Inflammatory macrophage (primary cell): ENCODE results near the gene PDE9A.

Source experiments
- DNase-seq, 2 donors: peaks; one replicate each; pipeline ENCODE4 v3.0.0-alpha.2; 2020 to 2022

Gene PDE9A

DNA sequence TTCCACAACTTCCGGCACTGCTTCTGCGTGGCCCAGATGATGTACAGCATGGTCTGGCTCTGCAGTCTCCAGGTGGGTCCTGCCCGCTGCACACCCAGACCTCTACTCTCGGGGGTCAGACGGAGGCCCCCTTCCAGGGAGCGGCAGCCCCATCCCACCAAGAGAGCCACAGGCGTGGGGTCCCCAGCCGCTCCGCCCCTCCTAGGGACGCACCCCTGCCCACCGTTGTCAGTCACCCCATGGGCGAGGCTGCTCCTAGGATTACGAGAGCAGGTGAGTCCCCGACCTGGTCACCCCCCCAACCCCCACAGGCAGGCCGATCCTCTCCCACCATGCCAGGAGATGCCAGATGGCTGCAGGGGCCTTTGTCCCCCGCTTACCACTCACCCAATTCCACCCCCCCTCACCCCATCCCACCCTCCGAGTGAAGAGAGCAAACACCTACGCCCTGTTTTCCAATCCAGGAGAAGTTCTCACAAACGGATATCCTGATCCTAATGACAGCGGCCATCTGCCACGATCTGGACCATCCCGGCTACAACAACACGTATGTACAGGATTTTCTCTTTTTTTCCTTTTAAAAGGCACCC lies 107.0 kb downstream of the PDE9A start:
- no peak for DNase-seq

DNA sequence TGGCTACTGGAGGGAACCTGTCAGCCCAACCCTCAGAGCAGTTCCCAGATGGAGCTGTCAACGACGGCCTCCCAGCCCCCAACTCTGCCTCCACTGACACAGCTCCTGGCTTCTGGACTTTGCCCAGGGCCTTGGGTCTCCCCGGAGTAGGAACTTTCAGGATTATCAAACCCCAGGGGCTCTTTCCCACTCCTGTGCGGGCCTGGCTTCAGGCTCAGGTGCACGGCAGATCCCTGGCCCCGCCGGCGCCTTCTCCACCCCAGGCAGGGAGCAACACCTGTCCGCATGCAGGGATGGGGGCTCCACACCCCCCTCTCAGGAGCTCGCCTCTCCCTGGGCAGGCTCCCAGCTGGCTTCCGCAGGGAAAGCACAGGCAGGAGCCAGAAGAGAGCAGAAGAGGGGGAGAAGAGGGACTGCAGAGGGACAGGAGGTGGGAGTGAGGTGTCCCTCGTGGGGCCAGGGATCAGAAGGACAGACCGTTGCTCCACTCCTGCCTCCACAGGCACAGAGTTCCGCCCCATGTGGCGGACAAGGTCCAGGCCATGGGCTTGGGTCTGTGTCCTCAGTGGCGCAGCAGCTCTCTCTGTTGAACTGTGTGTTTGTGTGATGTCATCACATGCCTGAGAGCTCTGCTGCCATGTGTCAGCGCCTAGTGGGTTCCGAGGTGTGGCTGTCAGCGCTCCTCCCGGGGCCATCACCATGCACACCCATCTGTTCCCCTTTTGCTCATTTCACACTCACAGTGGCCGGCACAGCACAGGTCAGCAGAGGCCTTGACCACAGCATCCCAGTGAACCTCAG lies 107.7 kb downstream of the PDE9A start:
- no peak for DNase-seq

DNA sequence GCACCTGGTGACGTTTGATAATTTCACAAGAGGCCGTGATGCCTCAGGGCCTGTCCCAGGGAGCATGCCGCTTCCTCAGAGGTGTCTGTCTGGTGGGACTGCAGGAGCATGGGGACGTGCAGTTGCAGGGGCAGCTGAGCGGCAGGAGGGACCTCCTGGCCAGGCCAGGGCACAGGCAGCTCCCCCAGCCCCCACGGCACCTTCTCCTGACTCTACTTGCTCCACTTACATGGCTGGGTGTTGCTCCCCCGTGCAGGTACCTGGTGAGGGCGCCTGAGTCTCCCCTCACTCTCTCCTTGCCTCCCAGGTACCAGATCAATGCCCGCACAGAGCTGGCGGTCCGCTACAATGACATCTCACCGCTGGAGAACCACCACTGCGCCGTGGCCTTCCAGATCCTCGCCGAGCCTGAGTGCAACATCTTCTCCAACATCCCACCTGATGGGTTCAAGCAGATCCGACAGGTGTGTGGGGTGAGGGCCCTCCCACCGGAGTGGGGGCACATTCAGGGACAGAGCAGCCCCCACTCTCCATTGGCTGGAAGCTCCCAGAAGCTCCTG lies 108.4 kb downstream of the PDE9A start:
- DNase-seq: no peak

DNA sequence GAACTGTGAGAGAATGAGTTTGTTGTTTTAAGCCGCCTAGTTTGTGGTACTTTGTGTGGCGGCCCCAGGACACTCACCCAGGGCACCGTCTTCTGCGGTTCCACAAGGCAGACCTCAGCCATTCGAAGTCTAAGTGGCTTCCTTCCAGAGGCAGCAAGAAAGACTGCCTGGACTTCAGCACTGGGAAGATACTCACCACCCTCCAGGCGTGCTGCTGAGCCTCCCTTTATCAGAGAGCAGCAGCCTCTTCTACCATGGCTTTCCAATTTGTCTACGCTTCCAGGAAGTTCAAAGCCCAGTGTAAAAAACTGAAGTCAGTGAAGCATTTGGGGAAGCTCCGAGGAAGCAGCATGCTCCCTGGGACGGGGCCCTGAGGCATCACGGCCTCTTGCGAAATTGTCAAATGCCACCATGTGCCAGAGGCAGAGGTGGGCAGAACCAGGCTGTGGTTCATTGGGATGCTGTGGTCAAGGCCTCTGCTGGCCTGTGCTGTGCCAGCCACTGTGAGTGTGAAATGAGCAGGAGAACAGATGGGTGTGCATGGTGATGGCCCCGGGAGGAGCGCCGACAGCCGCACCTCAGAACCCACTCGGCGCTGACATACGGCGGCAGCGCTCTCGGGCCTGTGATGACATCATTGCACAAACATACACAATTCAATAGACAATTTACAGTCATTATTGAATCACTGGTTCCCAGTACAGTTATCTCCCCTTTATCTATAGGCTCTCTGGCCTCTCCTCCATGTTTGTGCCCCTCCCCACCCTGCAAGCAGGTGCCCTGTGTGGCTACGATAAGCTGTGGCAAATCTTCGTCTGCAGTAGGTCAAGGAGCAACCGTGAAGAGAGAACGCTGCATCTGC lies 110.4 kb downstream of the PDE9A start:
- DNase-seq: peak; percentile 87 to 91

DNA sequence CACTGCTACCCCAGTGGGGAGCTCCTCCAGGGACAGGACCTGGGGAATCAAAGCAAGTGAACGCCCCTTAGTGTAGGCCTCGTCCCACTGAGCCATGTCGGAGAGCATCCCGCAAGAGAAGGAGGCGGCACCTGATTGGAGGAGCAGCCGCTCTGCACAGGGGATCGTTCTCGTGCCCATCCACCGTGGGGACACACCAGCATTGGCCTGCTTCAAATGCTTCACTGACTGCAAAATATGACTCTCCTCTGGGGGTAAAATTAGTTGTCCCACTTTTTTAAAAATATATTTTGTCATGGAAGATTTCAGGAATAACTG lies 111.0 kb downstream of the PDE9A start:
- DNase-seq: no peak

DNA sequence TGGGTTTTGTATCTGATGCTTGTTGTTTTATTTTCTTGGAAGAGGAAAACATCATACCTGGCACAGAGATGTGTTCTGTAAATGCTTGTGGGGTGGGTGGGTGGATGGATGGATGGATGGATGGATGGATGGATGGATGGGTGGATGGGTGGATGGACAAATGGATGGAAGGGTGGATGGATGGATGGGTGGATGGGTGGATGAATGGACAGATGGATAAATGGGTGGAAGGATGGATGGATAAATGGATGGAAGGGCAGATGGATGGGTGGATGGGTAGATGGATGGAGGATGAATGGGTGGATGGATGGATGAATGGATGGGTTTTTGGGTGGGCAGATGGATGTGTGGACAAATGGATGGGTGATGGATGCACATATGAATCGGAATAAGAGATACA lies 111.5 kb downstream of the PDE9A start:
- DNase-seq: no peak

DNA sequence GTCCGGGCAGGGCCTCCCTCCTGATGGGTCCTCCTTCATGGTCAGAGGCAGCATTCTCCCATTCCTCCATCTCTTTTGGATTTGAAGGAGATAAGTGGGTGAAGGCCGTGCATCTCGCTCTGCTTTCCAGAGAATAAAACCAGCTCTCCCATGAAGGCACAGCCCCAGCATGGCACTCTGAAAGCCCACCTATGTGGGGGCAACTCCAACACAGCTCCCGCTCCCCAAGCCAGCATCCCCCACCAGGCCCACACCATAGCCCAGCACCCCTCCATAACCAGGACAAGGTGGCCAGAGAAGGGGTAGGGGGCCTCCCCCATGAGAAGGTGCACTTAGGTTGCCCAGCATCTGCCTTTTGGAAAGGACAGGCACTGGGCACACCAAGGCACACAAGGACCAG lies 112.2 kb downstream of the PDE9A start:
- DNase-seq: no peak

DNA sequence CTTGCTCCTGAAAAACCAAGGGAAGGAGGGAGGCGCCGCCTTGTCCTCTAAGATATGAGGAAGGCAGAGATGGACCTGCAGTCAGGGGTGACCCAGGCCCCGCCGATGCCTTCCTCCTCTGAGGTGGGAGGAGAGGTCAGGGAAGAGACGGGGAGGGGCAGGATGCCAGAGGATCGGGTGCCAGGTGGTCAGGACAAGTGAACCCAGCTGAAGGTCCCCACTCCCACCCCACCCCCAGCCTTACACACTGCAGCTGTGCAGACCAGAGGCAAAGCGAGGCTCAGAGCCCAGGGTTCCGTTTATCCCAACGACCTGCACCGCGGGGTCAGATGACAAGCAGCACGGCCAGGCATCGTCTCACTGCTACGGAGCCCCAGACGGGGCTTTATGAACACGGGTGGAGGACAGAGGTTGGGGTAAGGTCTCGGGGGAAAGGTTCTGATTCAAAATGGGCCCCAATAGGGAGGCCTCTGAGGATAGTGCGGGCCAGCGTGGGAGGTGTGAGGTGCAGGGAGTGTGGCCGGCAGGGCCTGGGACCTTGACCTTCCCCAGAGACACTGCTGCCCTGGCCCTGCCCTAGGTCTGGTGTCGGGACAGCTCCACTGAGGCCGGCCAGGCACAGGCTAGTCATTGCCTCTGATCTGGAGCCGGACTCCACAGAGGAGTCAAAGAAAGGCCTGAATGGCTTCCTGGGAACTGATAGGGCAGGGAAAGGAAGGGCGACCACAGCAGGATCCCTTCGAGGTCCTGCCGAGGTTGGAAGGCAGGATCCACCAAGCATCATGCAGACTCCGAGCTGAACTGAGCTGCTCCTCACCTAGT lies 113.5 kb downstream of the PDE9A start:
- no peak for DNase-seq

DNA sequence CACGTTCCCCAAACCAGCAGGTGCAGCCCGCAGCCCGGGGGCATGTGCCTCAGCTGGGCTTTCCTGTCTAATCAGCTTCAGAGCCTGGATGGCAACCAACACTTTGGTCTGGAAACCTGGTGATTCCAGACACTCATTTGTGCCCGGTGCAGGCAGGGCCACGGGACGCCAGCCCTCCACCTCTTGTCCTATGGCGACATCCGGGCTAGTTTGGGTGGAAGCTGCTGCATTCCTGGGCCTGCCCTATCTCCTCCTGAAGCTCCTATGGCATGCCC lies 114.1 kb downstream of the PDE9A start:
- no peak for DNase-seq

DNA sequence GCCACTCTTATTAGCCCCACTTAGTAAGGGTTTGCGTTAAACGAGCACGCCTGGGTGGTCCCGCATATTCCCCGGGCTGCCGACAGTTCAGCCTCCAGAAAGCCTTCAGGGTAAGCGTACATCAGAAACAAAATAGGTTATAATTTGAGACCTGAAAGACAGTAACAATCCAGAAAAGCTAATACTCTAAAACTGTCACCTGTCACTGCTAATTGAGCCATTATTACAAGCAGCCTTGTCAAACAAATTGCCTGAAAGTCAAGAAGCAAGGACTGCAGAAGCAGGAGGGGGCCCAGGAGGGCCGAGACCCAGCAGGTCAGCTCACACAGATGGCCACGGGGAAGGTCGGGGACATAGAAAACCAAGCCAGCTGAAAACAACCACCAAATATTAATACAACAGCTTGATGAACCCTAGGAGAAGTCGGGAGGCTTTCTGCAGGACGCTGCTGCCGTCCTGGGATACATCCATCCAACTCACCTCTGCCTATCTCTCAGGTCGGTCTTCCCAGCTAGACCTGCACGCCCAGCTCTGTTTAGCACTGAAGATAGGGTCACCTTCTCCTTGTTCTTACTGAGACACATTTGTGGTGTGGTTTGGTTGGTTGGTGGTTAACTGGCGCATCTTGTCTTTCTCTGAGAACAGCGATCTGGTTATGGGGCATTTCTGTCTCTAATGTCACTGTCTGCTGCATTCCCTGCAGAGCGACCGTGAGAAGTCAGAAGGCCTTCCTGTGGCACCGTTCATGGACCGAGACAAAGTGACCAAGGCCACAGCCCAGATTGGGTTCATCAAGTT lies 115.1 kb downstream of the PDE9A start:
- no peak for DNase-seq

DNA sequence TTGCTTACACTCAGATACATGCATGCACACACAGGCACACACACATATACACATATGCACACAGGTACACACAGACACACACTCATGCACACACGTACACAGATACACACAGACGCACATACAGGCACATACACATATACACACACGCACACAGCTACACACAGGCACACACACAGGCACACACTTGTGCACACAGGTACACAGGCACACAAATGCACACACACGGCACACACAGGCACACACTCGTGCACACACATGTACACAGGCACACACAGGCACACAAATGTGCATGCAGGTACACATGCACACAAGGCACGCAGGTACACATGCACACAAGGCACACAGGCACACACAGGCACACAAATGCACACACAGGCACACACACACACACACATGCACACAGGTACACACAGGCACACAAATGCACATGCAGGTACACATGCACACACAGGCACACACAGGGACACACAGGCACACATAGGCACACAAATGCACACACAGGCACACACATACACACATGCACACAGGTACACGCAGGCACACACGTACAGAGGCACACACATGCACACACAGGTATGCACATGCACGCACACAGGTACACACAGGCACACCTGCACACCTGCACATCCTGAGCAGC lies 115.9 kb downstream of the PDE9A start:
- DNase-seq: no peak

DNA sequence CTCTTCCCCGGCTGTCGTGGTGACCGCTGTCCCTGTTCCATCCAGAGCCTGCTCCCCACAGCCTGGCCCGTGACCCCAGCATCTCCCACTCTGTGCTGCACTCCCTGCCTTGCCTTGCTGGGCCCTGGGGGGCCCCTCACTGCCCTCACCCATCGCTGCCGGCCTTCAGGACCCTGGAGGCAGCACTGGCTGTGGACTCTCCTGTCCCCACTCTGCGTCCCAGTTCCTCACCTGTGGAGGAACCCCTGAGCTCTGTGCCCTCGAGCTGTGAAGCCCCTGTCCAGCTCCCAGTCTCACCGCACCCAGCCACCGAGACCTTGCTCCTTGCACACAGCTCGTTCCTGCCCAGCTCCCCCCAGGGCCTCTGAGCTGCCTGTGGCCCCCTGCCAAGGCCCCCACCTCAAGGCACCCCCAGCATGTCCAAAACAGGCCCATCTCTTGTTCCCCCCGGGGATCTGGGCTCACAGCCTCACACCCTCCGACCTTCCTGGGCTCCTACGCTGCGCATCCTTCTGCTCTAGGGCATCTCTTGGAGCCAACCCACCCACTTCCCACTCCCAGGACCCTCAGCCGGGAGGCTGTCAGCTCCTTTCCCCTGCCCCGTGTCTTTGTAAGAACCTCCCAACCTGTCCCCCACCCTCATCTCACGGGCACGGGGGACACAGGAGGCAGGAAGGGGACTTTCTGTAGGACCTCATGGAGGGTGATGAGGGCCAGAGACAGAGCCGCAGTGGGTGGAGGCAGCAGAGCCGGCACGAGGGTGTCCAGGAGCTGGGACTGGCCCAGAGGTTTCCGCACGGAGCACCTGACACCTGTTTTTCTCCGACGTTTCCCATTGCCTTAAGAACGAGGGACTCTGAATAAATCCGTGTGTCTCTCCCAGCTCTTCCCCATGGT lies 116.6 kb downstream of the PDE9A start:
- DNase-seq: no peak

DNA sequence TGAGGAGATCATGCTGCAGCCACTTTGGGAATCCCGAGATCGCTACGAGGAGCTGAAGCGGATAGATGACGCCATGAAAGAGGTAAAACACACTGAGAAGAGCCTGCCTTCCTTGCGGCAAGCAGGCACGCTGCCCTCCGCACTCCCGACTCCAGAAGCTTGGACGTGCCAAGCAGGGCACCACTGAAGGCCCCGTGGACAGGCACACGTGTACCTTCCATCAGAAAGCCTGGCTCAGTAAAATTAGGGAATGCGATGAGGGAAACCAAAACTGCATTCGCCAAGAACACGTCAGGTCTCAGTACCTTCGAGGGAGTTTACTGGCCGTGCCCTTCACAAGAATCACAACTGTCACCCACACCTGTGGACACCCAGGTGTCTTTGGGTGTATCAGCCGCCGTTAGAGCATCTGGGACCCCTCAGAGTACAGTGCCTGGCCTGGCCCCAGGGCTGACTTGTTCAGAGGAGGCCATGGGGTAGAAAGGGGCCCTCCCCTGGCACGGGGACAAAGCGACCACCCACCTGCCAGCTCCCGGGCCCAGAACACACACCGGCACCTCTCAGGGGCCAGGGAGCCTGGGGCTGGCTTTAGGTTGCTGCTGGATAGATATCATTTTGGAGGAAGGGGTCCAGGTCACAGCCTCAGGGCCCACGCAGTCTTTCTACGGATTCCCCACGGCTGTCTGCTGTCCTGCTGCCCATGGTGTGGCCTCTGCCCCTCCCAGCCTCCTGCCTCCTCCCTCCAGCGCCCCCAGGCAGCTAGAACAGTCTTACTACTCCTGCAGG lies 117.5 kb downstream of the PDE9A start:
- no peak for DNase-seq

DNA sequence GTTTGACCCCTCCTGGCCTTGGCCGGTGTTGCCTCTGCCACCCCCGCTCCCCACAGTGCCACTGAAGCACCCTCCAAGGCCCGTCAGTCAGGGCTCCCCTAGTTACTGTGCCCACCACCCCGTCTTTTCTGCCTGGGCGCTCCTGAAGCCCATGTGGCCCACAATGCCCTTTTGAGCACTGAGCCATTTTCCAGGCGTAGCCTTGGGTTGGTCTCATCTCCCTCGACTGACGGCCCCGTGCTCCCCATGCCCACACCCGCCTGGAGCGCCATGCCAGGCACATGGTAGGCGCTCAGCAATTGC lies 118.0 kb downstream of the PDE9A start:
- DNase-seq: no peak

DNA sequence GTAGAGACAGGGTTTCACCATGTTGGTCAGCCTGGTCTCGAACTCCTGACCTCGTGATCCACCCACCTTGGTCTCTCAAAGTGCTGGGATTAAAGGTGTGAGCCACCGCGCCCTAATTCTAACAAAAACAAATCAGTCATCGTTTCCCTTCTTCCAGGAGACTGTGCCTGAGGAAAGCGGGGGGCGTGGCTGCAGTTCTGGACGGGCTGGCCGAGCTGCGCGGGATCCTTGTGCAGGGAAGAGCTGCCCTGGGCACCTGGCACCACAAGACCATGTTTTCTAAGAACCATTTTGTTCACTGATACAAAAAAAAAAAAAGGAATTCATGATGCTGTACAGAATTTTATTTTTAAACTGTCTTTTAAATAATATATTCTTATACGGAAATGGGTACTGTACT lies 121.7 kb downstream of the PDE9A start:
- no peak for DNase-seq

DNA sequence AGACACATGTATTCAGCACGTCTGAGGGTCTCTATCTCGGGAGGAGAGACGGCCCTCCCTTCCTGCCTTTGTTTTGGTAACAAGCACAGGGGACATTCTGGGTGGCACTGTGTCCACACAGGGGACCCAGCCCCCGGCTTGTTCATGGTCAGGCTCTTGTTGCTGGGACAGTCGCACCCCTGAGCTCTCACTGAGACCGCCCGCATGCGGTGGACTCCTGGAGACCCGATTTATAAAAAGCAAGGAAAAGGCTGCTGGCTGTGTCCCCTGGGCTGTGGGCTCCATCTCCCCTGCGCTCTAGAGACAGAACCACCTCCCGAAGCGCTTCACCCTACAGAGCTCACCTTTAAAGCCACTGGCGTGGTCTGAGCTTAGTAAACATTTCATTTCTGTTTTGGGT lies 122.5 kb downstream of the PDE9A start:
- DNase-seq: no peak

DNA sequence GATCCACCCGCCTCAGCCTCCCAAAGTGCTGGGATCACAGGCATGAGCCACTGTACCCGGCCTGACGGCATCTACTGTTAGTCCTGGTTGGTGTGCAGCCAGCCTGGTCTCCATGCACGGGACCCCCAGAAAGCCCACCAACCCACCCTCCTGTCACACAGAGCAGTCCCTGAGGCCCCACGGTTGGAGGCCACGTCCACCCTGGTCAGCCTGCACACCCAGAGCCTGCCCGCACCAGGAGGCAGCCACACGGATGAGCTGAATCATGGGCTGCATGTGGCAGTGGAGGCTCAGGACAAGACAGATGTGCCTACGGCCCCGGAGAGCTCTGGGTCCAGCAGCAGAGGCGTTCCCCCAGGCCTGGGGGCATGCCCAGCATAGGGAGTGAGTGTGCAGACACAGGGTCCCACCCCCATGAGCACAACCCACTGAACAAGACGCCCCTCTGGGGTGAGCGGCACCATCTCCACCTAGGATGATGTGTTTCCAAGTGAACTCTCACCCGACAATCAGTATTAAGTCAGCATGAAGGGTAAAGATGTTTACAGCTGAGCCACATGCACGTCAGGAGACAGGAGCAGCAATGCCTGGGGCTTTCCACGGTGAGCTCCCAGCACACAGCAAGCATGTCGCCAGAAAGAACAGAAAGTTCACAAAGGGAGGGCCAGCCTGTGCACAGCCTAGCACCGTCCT lies 123.8 kb downstream of the PDE9A start:
- no peak for DNase-seq

DNA sequence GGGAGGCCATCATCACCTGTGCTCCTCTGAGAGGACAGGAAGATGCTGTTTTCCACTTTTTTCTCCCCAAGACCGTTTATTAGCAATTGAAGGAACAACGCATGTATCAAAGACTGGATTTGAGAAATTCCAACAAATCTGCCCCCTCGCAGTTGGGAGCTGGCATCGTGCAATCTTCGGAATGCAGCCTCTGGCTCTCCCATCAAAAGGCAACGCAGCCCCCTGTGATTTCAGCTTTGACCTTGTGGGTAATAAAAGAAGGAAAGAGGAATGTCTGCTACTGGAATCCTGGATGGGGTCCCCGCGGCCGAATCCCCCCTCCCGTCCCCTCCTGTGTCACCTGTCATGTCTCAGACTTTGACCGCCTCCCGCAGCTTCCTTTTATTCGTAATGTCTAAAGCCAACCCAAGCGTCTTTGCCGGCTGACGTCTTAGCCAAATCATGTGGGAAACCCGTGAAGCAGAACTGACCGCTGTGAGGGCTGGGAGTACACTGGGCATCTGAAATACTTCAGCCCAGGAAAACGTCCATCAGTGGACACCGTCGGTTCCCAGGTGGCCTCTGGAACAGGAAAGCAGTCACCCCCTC lies 124.4 kb downstream of the PDE9A start:
- DNase-seq: peak in 1 of 2 donors; percentile 56

DNA sequence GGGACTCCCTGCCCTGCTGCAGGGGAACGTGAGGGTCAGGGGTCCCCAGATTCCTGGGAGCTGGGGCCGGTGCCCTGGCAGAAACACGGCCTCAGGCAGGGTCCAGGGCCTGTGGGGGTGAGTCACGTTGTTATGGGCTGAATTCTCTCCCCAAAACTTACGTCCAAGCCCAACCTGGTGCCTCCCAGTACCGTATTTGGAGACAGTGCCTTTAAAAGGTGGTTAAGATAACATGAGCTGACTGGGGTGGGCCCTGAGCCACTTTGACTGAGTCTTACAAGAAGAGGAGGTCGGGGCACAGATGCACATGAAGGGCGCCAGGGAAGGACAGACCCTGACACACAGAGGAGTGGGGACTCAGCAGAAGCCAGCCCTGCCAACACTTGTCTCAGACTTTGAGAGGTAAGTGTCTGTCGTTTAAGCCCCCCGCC lies 126.0 kb downstream of the PDE9A start:
- DNase-seq: no peak
